Loucy (cell line): ENCODE measurements around the gene PID1.

ENCODE experiments used
- CTCF ChIP-seq: fragments of 200-600 bp; sonication (generic); conservative IDR thresholded peaks from 2 replicates; pipeline ENCODE4 v1.5.1; 2014; ENCODE audit warnings: mild to moderate bottlenecking, antibody characterized with exemption, low read length
- EZH2phosphoT487 ChIP-seq: fragments of 200-600 bp; IDR thresholded peaks from 2 replicates; pipeline ENCODE4 v1.6.1; 2018; ENCODE audit warnings: antibody characterized with exemption, mild to moderate bottlenecking, moderate library complexity, borderline replicate concordance

- no peak for TF ChIP-seq CTCF
- TF ChIP-seq EZH2phosphoT487, result no peak
Measured at GRCh38 chr2:229087267-229087666, 183.8 kb downstream of the PID1 start.
